Fibroblast of skin of back (primary cell): ENCODE data around the gene ARHGAP15.

Experiments
- DNase-seq: peaks from one replicate; pipeline ENCODE4 v3.0.0-alpha.2; 2013

ARHGAP15 gene

DNA sequence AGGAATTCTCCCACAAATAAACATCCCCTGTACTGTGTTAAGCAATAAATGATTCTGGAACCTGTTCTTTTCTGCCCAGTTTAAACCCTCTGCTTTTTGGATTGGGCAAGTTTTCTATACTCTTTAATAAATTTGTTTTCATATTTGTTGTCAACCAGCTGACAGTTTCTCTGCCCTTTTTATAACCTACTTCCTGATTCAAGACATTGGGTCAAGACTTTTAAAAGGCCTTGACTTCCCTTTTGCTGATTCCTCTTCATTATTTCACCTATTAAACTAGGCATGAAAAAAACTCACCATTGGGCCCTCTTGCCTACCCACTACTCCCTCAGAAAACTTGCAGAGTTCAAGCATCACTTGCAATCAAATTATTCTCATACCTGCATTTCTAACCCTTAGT lies 459.5 kb downstream of the ARHGAP15 start:
- DNase-seq = no peak

DNA sequence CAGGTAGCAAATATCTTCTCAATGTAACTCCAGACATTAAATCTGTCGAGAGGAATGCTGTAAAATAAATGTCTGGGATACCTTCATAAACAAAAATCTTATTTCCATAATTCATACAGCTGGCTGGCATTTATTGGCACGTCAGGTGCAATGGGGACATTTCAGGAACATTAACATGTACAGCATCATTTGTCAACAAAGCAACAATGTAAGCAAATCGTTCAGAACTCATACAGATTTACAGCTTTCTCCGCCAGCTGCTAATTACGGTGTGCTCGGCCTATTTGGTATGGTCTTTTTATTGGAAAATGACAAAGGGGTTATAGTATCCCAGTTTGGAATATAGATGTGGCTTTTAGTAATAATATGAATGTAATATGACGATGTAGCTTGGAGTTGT lies 464.9 kb downstream of the ARHGAP15 start:
- DNase-seq = no peak

DNA sequence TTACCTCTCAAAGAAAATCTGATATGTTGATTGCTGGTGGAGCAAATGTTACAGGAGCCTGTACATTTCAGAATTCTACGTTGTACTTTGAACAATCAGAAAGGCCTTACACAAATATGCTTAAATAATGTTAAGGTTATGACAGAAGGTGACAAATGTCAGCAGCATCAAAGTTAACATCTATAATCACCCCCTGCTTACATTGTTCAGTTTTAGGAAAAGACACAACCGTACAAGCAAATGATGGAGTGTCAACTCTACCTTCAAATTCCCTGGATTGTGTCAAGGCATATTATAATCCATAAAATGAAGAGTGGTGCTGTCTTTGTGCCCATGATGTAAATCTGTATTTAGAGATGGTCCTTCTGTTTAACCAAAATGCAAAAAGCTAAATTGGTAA lies 465.5 kb downstream of the ARHGAP15 start:
- no peak for DNase-seq

GRCh38 chr2:143600116-143600515 lies 470.9 kb downstream of the ARHGAP15 start:
- DNase-seq = peak; percentile 71

DNA sequence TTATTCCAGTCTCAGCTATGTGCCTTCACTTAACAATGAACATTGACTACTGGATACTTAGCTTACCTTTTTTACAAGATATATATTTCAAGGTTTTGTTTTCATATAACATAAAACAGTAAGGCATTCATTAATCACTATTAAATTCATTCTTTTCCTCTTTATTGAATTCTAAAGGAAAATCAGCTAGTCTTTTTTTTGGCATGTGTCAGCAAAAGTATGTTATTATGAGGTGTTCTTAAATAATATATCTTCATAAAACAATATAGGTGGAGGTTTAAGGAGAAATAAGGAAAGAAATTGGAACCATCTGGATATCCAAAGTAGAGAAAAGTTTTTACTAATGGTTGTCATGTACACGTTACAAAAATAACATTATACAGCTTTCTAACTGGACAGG lies 472.6 kb downstream of the ARHGAP15 start:
- no peak for DNase-seq

DNA sequence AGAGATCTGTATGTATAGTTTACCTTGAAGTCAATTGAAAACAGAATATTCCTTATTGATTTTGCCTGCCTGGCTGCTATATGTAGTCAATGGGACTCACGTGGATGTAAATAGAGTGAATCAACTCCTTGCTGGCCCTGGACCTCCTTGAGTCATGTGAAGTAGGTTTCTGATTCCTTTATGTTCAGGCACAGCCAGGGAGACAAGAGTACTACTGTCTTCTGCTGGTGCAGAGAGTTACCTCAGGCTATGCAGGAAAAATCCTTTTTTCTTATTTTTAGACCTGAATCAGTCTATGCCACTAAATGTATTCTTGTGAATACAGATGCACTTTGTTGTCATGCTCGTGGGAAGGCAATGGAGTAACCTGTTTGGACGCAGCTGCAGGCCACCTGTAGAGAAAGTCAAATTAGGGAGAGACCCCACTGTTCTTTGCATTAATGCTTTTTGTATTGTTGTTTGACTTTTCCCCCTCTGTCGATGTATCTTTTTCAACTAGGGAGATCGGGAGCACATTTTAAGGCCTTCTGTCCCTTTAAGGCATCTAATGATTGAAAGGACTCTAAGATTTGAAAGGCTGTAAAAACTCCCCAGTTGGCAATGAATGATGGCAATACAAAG lies 473.9 kb downstream of the ARHGAP15 start:
- no peak for DNase-seq

GRCh38 chr2:143603846-143604565 lies 474.8 kb downstream of the ARHGAP15 start:
- DNase-seq = no peak

DNA sequence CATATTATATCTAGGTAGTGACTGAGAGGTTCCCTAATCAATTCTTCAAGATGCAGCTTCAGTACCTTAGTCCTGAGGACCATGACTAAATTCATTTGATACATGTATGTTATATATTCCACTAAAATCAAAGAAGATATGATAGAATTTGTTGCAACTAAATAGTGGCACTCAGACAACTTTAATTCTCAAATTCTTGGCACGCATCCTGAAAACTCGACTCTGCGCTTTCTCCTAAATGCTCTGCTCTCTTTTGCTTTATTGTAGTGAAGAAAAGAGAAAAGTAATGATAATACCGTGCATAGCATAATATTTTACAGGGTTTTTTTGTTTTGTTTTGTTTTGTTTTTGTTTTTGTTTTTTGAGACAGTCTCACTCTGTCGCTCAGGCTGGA lies 475.3 kb downstream of the ARHGAP15 start:
- DNase-seq = no peak

DNA sequence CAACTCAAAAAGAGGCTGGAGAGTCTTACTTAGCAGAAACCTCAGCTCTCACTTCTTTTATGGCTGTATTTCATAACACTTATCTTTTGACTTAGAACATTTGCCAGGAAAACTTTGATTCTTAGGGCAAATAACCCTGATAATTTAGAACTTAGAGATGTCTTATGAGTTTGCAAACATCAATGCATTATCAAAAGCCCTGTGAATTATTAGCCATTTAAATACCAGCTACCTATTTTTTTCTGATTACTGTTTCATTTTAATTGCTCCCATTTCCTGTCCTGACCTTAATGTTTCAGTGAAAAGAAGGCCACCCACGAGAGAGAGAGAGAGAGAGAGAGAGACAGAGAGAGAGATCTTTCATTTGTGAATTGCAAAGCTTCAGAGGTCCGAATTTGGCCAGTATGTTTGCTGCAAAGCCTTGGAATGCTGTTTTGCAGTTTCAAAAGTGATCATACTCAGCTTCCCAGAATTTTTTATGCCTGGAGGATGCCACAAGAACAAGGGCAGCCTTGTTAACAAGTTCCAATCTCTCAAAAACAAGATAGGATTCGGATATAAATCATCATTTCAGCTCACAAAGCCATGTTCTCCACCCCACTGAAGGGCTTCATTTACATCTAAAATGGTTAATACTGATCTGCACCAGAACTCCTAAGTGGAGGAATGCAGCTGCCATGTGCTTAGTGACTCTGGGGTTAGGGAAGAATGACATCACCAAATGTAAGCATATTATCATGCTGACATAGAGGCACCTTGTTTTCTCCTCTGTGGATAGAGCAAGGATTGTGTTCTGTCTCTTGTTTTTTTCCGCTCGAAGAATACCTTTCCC lies 478.2 kb downstream of the ARHGAP15 start:
- DNase-seq = peak; percentile 8

DNA sequence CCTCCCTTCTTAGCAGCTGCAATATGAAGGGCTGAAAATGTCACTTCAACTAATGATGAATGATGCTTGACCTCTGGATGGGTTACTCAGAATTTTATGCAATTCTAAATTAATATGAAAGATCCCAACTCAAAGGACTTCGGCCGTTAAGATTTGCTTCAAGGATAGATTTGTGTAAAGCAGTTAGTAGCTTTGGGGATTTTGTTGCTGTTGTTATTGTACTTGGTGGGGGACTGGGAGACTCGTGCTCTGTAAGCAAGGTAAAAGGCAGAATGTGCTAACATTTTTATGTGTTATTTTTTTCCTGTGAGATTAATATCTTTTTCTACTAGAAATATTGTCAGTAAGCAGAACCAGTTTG lies 478.8 kb downstream of the ARHGAP15 start:
- no peak for DNase-seq

DNA sequence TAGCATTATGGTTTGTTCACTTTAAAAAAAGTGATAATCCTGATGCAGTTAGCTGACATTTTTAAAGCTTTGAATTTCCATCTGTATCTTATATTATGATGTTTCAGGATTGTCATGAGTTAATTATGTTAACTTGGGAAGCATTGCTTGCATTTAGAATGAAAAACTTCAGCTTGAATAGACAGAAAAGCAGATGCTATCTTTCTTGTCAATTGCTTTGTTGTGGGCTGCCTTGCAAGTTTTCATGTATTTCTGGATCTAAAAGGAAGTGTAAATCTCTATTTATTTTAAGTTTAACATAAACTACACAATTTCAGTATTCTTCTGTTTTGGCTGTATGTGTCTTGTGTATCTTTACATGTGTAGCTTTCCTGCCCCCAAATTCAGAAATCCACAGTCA lies 479.5 kb downstream of the ARHGAP15 start:
- DNase-seq = no peak

DNA sequence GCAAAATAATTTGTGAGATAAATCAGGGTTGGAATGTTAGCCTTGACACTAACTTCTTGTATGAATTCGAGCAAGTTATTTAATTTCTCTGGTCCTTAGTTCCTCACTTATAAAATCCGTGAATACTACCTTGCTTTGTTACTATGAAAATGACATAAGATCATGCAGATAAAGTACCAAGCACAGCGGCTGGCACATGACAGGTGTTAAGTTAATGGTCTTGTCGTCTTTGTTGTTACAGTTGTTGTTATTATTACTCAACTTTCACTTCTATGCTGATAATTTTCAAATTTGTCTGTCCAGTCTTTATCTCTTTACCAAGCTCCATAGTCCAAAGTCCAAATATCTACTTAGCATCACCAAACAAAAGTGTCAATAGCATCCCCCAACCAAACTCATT lies 482.1 kb downstream of the ARHGAP15 start:
- DNase-seq = no peak

GRCh38 chr2:143615562-143615961 lies 486.3 kb downstream of the ARHGAP15 start:
- DNase-seq = no peak

DNA sequence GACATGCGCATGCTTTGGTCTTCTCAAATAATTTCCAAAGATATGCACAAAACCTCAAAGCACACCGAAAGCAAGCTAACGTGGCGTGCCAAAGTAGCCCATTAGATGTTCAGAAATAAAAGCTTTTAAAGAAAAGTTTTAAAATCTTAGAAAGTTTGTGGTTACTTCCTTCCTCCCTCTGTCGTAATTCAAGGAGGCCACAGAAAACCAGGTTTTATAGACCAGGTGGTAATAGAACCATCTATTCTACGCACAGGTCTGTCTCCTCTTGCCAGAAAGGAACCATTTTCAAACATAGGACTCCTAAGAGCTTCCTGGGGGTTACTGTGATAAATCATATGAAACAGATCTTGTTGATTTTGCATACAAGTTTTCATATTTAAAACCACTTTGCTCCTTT lies 487.2 kb downstream of the ARHGAP15 start:
- DNase-seq = no peak

GRCh38 chr2:143617803-143618415 lies 488.7 kb downstream of the ARHGAP15 start:
- DNase-seq = no peak

- DNase-seq = no peak
These were observed 492.9 kb downstream of the ARHGAP15 start for GRCh38 chr2:143622106-143622505.

- peak; percentile 3 for DNase-seq
These were observed 494.2 kb downstream of the ARHGAP15 start for GRCh38 chr2:143623231-143623908.

DNA sequence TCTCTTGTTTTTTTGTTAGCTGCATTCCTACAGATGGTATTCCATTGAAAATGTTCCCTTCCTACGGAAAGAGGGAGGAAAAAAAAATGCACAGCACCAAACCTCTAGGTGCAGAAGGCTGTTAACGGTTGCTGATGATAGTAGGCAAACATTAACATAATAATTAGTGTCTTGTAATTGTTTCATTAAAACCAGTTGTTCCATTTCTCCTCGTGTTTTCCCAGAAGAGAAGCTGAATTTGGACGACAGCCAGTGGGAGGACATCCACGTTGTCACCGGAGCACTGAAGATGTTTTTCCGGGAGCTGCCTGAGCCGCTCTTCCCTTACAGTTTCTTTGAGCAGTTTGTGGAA lies 494.7 kb downstream of the ARHGAP15 start:
- no peak for DNase-seq

DNA sequence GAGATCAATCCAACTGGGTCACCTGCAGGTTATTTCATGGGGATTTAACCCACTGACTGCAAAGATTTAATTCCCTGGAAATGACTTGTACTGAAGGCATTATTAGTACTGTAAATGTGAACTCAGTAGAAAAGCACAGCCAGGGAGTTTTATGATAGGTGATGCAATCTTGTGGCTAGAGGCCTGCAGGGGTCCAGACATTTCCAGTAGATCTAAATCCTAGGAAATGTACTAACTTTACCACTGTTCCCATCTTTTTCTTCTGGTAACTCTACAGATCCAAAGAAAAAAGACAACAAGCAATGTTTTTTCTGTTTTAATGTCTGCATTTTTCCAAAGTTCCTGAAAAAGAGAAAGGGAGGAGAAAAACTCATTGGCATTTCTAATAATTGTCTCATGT lies 500.1 kb downstream of the ARHGAP15 start:
- peak; percentile 58 for DNase-seq

DNA sequence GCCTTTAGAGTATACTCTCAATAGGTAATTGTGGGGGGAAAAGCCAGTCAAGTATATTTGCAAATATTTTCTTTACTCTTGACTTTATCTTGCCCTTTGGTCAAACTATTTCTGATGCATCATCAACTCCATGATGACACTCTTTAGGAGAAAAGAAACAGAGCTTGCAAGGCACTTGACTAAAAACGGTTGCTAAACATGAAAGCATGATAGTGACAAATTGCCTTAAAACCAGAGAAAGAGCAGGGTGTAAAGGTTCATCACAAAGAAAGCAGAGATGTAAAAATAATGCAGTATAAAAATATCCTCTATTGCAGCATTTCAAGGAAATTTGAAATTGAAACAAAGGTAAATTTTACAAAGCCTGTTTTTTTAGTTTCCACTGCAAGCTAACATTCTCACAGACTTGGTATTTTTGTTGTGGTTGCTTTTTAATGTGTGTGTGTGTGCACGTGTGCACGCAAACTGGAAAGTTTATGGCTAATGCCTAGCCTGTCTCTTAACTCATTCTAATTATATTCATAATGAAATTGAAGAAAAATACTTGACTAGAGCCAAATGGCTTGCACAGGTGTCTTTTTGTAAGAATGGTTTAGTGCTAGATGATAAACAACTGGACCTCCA lies 503.6 kb downstream of the ARHGAP15 start:
- no peak for DNase-seq

DNA sequence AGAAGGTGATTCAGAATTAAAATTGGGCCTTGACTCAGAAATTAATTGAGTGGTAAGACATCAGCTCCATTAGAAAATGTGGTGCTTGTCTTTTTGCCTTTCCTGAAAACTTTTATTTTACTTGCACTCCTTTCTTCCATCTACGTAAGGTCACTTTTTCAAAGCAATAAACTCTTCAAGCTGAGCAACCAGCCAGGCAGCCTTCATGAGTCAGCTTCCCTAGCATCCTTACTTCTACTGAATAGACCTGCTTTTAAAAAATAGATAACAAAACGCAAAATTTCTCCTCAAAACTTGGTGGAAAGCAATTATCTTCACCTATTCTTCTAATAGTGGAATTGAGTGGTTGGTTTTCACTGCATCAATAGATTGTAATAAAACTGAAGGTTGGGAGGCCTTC lies 504.2 kb downstream of the ARHGAP15 start:
- DNase-seq = no peak

- no peak for DNase-seq
These were observed 506.1 kb downstream of the ARHGAP15 start for GRCh38 chr2:143635302-143635701.
